Measurements from ENCODE around the gene EMILIN3. TPM values are rescaled to one million over a fixed set of nuclear protein-coding genes. Genes with fewer than 3 reads are reported as not detected.

Gene EMILIN3
- 1 to 10 TPM in 2 of 4 donors, under 1 TPM in 2; 0.40 to 1.5 (median 0.90) TPM for total RNA-seq

- no peak within 1 kb of the TSS for H3K27ac ChIP-seq
- H3K36me3 ChIP-seq, result no peaks in the 10 kb centered on the region
- DNase-seq, result no peak
- no peak for TF ChIP-seq CTCF (IDR thresholded peaks at IDR 0.05)
- TF ChIP-seq EP300 (IDR thresholded peaks at IDR 0.05; ENCODE audit: low read depth), result no peak
- TF ChIP-seq POLR2A (IDR thresholded peaks at IDR 0.05), result no peak
- no peak for TF ChIP-seq POLR2AphosphoS5 (IDR thresholded peaks at IDR 0.05)
- H3K27me3 ChIP-seq, result peaks cover 54% of the 10 kb centered on the region
- H3K9me3 ChIP-seq, result no peaks in the 10 kb centered on the region
- peak within 1 kb of the TSS in 3 of 4 donors; percentile 23 to 48 (median 32) for H3K4me3 ChIP-seq
- intact Hi-C loops (cut with DNase I; ENCODE audit: low total_unique reads) (no loop called here), in situ Hi-C loops (cut with MboI; ENCODE audit: low pct_ligation_motif_present in 1 of 4, low pct_unique_long_range_greater_than_20kb in 1 of 4, low sequenced_read_pairs in 3 of 4) (no loop called here)
- H3K4me1 ChIP-seq, result peaks cover 5 to 11% (median 9%) of the 10 kb centered on the region in 4 donors
- WGBS, 2 donors (ENCODE audit: low coverage in 1 of 2), result 23% methylated on average over 28 of the region's 93 CpGs; no CpG with 5 or more reads in 1 of the 2 donors
These were observed at the start of gene EMILIN3 for GRCh38 chr20:41366546-41367392. Gene EMILIN3, minus strand, starts transcription at chr20:41366818. Its CDS starts 184 bp downstream, at chr20:41366634.

- H3K27ac ChIP-seq, result no peak overlapping the region
- peaks cover 0 to 64% (median 22%) of the 10 kb centered on the region in 4 donors for H3K36me3 ChIP-seq
- no peaks in the 10 kb centered on the region for H3K9me3 ChIP-seq
- H3K4me1 ChIP-seq, result no peaks in the 10 kb centered on the region
- H3K4me3 ChIP-seq, result no peak overlapping the region
- in situ Hi-C loops (cut with MboI; ENCODE audit: low pct_ligation_motif_present in 1 of 4, low pct_unique_long_range_greater_than_20kb in 1 of 4, low sequenced_read_pairs in 3 of 4), result no loop called here
- no peak for DNase-seq
- intact Hi-C loops (cut with DNase I; ENCODE audit: low total_unique reads), result no loop called here
- no peaks in the 10 kb centered on the region for H3K27me3 ChIP-seq
- 95 to 100% methylated on average over 4 to 8 of the region's 8 CpGs for WGBS, 2 donors (ENCODE audit: low coverage in 1 of 2)
- no peak for TF ChIP-seq POLR2AphosphoS5 (IDR thresholded peaks at IDR 0.05)
- no peak for TF ChIP-seq EP300 (IDR thresholded peaks at IDR 0.05; ENCODE audit: low read depth)
- TF ChIP-seq POLR2A (IDR thresholded peaks at IDR 0.05), result no peak
- no peak for TF ChIP-seq CTCF (IDR thresholded peaks at IDR 0.05)
These were observed 48.6 kb upstream of the EMILIN3 start for GRCh38 chr20:41415191-41415590.

GRCh38 chr20:41413169-41413568 is 46.6 kb upstream of the EMILIN3 start:
- H3K9me3 ChIP-seq, result no peaks in the 10 kb centered on the region
- peaks cover 0 to 6% (median 0%) of the 10 kb centered on the region in 4 donors for H3K4me1 ChIP-seq
- in situ Hi-C loops (cut with MboI; ENCODE audit: low pct_ligation_motif_present in 1 of 4, low pct_unique_long_range_greater_than_20kb in 1 of 4, low sequenced_read_pairs in 3 of 4), result no loop called here
- H3K36me3 ChIP-seq, result peaks cover 0 to 58% (median 22%) of the 10 kb centered on the region in 4 donors
- no peaks in the 10 kb centered on the region for H3K27me3 ChIP-seq
- intact Hi-C loops (cut with DNase I; ENCODE audit: low total_unique reads), result no loop called here
- no peak for DNase-seq
- no peak overlapping the region for H3K4me3 ChIP-seq
- 83 to 85% methylated on average over 2 to 5 of the region's 5 CpGs for WGBS, 2 donors (ENCODE audit: low coverage in 1 of 2)
- TF ChIP-seq EP300 (IDR thresholded peaks at IDR 0.05; ENCODE audit: low read depth), result no peak
- no peak overlapping the region for H3K27ac ChIP-seq

GRCh38 chr20:41412324-41413120 is 45.9 kb upstream of the EMILIN3 start:
- no peak overlapping the region for H3K27ac ChIP-seq
- in situ Hi-C loops (cut with MboI; ENCODE audit: low pct_ligation_motif_present in 1 of 4, low pct_unique_long_range_greater_than_20kb in 1 of 4, low sequenced_read_pairs in 3 of 4), result no loop called here

More at GRCh38 chr20:41412324-41413120, 45.9 kb upstream of the EMILIN3 start:
- Histone ChIP-seq H3K27me3 (no peaks in the 10 kb centered on the region), H3K36me3 (peaks cover 0 to 61% (median 23%) of the 10 kb centered on the region in 4 donors), H3K9me3 (no peaks in the 10 kb centered on the region), H3K4me3 (no peak overlapping the region), H3K4me1 (peaks cover 0 to 6% (median 0%) of the 10 kb centered on the region in 4 donors)
- DNase-seq, result no peak
- intact Hi-C loops (cut with DNase I; ENCODE audit: low total_unique reads), result no loop called here
- WGBS, 2 donors (ENCODE audit: low coverage in 1 of 2), result 85 to 93% methylated on average over 8 to 12 of the region's 12 CpGs
- TF ChIP-seq CTCF (IDR thresholded peaks at IDR 0.05) (no peak), POLR2A (IDR thresholded peaks at IDR 0.05) (no peak), POLR2AphosphoS5 (IDR thresholded peaks at IDR 0.05) (no peak), EP300 (IDR thresholded peaks at IDR 0.05; ENCODE audit: low read depth) (no peak)

Data from transverse colon (tissue), 4 donors.